ENCODE data around the gene INA.
"Not testable (repeated sequence)": the region's sequence is repeated elsewhere in the genome, so short reads cannot be mapped to it uniquely, and the experiment has no call there.

The INA gene

DNA sequence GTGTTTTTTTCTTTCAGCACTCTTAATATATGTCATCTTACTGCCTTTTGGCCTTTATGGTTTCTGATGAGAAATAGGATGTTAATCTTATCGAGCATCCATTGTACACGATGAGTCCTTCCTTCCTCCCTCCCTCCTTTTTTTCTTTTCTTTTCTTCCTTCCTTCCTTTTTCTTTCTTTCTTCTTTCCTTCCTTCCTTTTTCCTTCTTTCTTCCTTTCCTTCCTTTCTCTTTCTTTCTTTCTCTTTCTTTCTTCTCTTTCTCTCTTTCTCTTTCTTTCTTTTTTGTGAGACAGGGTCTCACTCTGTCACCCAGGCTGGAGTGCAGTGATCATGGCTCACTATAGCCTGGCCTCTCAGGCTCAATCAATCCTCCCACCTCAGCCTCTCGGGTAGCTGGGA lies 22.8 kb upstream of the INA start:
- H3K27me3 ChIP-seq (ENCODE audit: control insufficient read depth, insufficient read depth, low read length) = no peaks in the 10 kb centered on the region
- no peaks in the 10 kb centered on the region for H3K36me3 ChIP-seq (ENCODE audit: control insufficient read depth, insufficient read depth, low read length)

DNA sequence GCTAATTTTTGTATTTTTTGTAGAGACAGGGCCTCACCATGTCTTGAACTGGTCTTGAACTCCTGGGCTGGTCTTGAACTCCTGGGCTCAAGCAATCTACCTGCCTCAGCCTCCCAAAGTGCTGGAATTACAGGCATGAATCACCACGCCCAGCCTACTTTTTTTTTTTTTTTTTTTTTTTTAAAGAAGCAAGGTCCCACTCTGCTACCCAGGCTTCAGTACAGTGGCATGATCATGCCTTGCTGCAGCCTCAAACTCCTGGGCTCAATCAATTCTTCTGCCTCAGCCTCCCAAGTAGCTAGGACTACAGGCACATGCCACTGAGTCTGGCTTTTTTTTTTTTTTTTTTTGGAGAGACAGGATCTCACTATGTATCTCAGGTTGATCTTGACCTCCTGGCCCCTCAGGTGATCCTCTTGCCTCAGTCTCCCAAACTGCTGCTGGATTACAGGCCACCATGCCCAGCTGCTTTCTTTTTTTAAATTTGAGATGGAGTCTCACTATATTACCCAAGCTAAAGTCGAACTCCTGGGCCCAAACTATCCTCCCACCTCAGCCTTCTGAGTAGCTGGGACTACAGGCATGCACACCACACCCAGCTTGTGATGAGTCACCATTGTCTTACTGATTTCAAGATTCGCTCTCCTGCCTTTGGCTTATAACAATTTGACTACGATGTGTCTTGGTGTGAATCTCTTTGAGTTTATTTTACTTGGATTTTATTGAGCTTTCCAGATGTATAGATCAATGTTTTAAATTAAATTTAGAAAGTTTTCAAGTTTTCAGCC lies 22.2 kb upstream of the INA start:
- Histone ChIP-seq H3K36me3 (ENCODE audit: control insufficient read depth, insufficient read depth, low read length) (no peaks in the 10 kb centered on the region), H3K4me3 (ENCODE audit: low read length) (no peak overlapping the region), H3K9me3 (ENCODE audit: control insufficient read depth, low read length) (no peaks in the 10 kb centered on the region), H3K27me3 (ENCODE audit: control insufficient read depth, insufficient read depth, low read length) (no peaks in the 10 kb centered on the region), H3K9ac (ENCODE audit: low read length) (no peak overlapping the region), H3K4me1 (ENCODE audit: control insufficient read depth, insufficient read depth, low read length) (no peaks in the 10 kb centered on the region)

More for the DNA sequence above, 22.8 kb upstream of the INA start:
- no peaks in the 10 kb centered on the region for H3K9me3 ChIP-seq (ENCODE audit: control insufficient read depth, low read length)
- no peaks in the 10 kb centered on the region for H3K4me1 ChIP-seq (ENCODE audit: control insufficient read depth, insufficient read depth, low read length)
- H3K9ac ChIP-seq (ENCODE audit: low read length) = no peak overlapping the region
- no peak overlapping the region for H3K4me3 ChIP-seq (ENCODE audit: low read length)

DNA sequence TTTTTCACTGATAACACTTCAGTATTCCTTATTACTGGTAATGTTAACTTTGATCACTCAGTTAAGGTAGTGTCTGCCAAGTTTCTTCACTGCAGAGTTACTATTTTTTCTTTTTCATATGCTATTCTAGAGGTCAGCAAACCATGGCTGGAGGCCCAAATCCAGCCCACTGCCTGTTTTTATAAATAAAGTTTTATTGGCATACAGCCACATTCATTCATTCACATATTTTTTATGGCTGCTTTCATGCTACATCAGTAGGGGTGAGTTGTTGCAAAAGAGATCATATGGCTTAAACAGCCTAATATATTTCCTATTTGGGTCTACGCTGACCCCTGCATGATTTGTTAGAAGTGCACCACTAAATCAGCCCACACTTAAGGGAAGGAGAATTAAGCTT lies 20.3 kb upstream of the INA start:
- H3K9ac ChIP-seq (ENCODE audit: low read length) = no peak overlapping the region
- no peaks in the 10 kb centered on the region for H3K4me1 ChIP-seq (ENCODE audit: control insufficient read depth, insufficient read depth, low read length)
- H3K9me3 ChIP-seq (ENCODE audit: control insufficient read depth, low read length) = no peaks in the 10 kb centered on the region
- no peak overlapping the region for H3K4me3 ChIP-seq (ENCODE audit: low read length)
- no peaks in the 10 kb centered on the region for H3K36me3 ChIP-seq (ENCODE audit: control insufficient read depth, insufficient read depth, low read length)
- no peaks in the 10 kb centered on the region for H3K27me3 ChIP-seq (ENCODE audit: control insufficient read depth, insufficient read depth, low read length)

DNA sequence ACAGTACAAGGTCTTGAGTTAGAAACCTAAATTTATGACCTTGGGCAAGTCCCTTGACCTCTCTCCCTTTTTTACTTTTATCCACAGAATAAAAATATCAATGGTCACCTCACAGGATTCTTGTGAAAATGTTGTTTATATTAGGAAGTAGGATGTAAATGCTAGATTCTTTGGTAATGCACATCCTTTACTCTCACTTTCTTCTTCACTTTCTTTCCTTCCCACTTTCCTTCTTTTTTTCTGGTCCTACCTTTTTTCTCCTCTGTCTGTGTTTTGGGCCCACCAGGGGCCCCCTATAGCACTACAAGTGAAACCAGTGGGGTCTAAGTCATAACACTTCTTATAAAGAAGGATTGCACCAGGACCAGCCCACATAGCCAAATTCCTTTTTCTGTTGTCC lies 19.1 kb upstream of the INA start:
- H3K36me3 ChIP-seq (ENCODE audit: control insufficient read depth, insufficient read depth, low read length) = no peaks in the 10 kb centered on the region
- no peaks in the 10 kb centered on the region for H3K9me3 ChIP-seq (ENCODE audit: control insufficient read depth, low read length)
- H3K4me1 ChIP-seq (ENCODE audit: control insufficient read depth, insufficient read depth, low read length) = no peaks in the 10 kb centered on the region
- no peak overlapping the region for H3K9ac ChIP-seq (ENCODE audit: low read length)
- no peaks in the 10 kb centered on the region for H3K27me3 ChIP-seq (ENCODE audit: control insufficient read depth, insufficient read depth, low read length)
- no peak overlapping the region for H3K4me3 ChIP-seq (ENCODE audit: low read length)

DNA sequence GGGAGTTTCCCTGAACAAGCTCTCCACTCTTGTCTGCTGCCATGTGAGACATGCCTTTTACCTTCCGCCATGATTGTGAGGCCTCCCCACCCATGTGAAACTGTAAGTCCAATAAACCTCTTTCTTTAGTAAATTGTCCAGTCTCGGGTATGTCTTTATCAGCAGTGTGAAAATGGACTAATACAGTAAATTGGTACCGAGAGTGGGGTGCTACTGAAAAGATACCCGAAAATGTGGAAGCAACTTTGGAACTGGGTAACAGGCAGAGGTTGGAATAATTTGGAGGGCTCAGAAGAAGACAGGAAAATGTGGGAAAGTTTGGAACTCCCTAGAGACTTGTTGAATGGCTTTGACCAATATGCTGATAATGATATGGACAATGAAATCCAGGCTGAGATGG lies 18.0 kb upstream of the INA start:
- not testable (repeated sequence) for H3K9me3 ChIP-seq (ENCODE audit: control insufficient read depth, low read length); H3K4me1 ChIP-seq (ENCODE audit: control insufficient read depth, insufficient read depth, low read length); H3K27me3 ChIP-seq (ENCODE audit: control insufficient read depth, insufficient read depth, low read length); H3K36me3 ChIP-seq (ENCODE audit: control insufficient read depth, insufficient read depth, low read length); H3K9ac ChIP-seq (ENCODE audit: low read length); H3K4me3 ChIP-seq (ENCODE audit: low read length)

DNA sequence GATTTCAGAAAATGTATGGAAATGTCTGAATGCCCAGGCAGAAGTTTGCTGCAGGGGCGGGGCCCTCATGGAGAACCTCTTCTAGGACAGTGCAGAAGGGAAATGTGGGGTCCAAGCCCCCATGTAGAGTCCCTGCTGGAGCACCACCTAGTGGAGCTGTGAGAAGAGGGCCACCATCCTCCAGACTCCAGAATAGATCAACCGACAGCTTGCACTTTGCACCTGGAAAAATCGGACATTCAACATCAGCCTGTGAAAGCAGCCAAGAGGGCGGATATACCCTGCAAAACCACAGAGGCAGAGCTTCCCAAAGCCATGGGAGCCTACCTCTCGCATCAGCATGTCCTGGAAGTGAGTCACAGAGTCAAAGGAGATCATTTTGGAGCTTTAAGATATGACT lies 16.9 kb upstream of the INA start:
- Histone ChIP-seq H3K9ac (ENCODE audit: low read length) (no peak overlapping the region), H3K4me3 (ENCODE audit: low read length) (no peak overlapping the region), H3K4me1 (ENCODE audit: control insufficient read depth, insufficient read depth, low read length) (no peaks in the 10 kb centered on the region), H3K36me3 (ENCODE audit: control insufficient read depth, insufficient read depth, low read length) (no peaks in the 10 kb centered on the region), H3K27me3 (ENCODE audit: control insufficient read depth, insufficient read depth, low read length) (no peaks in the 10 kb centered on the region), H3K9me3 (ENCODE audit: control insufficient read depth, low read length) (no peaks in the 10 kb centered on the region)

DNA sequence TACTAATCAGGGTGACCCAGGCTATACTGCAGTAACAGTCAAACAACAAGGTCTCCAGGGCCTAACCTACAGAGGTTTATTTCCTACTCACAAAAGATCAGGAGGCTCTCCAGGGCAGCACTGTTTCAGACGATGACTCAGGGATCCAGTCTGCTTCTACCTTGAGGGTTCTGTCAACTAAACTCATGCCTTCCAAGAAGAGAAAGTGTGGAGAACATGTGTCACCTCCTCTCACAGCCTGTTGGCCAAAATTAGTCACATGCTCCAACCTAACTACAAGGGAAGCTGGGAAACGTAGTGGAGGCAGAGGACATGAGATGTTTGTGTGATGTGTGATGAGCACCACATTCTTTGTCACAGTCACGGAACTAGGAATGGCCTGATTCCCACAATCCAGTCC lies 14.7 kb upstream of the INA start:
- no peak overlapping the region for H3K9ac ChIP-seq (ENCODE audit: low read length)
- no peaks in the 10 kb centered on the region for H3K4me1 ChIP-seq (ENCODE audit: control insufficient read depth, insufficient read depth, low read length)
- peaks cover 4% of the 10 kb centered on the region for H3K27me3 ChIP-seq (ENCODE audit: control insufficient read depth, insufficient read depth, low read length)
- H3K36me3 ChIP-seq (ENCODE audit: control insufficient read depth, insufficient read depth, low read length) = no peaks in the 10 kb centered on the region
- no peaks in the 10 kb centered on the region for H3K9me3 ChIP-seq (ENCODE audit: control insufficient read depth, low read length)
- H3K4me3 ChIP-seq (ENCODE audit: low read length) = no peak overlapping the region

DNA sequence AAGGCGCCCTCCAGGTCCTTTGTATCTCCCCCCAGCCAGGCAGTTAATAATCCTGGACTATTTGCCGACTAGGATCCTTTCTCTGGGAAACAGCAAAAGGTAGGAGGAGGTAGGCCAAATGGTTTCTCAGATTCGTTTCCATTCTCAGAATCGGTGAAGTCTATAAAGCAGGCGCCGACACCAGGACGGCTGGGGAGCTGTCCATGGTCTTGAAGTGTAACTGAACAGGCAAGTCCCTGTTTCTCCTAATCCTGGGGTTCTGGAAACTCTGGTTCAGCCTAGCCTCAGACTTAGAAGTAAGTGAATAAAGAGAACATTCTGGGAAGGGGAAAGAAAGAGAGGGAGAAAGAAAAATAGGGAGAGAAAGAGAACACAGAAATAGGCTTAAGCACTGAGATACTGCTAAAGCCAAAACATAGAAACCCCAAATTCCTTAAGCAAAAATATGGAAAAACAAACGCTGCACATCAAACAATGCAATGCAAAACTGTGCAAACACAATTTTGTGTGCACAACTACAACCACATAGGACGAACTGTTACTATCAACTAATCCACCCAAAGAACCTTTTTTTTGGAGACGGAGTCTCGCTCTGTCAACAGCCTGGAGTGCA lies 11.1 kb upstream of the INA start:
- peaks cover 4% of the 10 kb centered on the region for H3K27me3 ChIP-seq (ENCODE audit: control insufficient read depth, insufficient read depth, low read length)

DNA sequence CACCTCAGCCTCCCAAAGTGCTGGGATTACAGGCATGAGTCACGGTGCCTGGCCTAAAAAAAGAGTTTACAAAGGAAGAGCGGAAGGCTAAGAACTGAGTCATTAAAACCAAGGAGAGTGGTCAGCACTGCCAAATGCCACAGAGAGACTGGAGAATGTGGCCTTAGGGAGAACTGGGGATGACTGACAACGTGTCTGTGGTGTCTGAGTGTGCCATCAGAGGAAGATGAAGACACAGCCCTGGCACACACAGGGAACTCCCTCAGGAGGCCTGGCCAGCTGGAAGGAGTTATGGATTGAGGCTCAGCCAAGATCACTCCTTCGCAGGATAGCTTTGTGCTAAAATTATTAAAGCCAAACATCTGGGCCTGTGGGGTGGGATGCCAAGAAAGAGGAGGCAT lies 3.9 kb upstream of the INA start:
- Histone ChIP-seq H3K9ac (ENCODE audit: low read length) (no peak overlapping the region), H3K9me3 (ENCODE audit: control insufficient read depth, low read length) (no peaks in the 10 kb centered on the region), H3K36me3 (ENCODE audit: control insufficient read depth, insufficient read depth, low read length) (no peaks in the 10 kb centered on the region), H3K27me3 (ENCODE audit: control insufficient read depth, insufficient read depth, low read length) (peaks cover 24% of the 10 kb centered on the region), H3K4me1 (ENCODE audit: control insufficient read depth, insufficient read depth, low read length) (peaks cover 8% of the 10 kb centered on the region), H3K4me3 (ENCODE audit: low read length) (no peak overlapping the region)

More for the DNA sequence above, 11.1 kb upstream of the INA start:
- no peak overlapping the region for H3K4me3 ChIP-seq (ENCODE audit: low read length)
- H3K9me3 ChIP-seq (ENCODE audit: control insufficient read depth, low read length) = no peaks in the 10 kb centered on the region
- H3K36me3 ChIP-seq (ENCODE audit: control insufficient read depth, insufficient read depth, low read length) = no peaks in the 10 kb centered on the region
- no peak overlapping the region for H3K9ac ChIP-seq (ENCODE audit: low read length)
- no peaks in the 10 kb centered on the region for H3K4me1 ChIP-seq (ENCODE audit: control insufficient read depth, insufficient read depth, low read length)

DNA sequence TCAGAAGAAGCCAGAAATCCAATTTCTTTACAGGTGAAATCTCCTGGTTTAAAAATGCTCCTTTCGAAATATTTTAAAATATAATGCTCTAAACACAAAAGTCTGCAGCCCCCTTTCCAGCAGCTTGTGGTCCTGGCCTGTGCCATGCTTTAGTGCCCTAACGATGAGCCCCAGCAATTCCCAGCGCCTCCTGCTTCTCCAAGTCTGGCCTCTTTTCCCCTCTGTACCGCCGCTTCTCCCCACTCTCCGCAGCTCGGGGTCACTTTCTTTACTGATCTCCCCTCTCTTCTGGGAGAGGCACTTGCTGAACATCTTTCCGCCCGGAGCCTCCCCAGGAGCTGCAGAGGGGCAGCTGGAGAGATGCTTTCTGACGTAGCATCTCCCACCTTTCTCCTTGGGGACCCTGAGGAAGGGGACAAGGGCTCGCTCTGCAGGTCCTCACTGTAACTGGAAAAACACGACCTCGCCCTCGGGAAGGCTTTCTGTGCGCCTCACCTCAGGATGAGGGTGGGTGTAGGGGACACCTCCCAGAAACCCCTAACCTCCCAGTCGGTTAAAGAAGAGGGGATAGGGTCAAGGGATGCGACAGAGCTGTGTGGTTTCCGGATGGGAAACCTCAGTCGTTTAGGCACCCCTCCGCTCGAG lies 565 bp upstream of the INA start:
- H3K4me3 ChIP-seq (ENCODE audit: low read length) = no peak overlapping the region
- peaks cover 41% of the 10 kb centered on the region for H3K27me3 ChIP-seq (ENCODE audit: control insufficient read depth, insufficient read depth, low read length)
- no peak overlapping the region for H3K9ac ChIP-seq (ENCODE audit: low read length)
- H3K4me1 ChIP-seq (ENCODE audit: control insufficient read depth, insufficient read depth, low read length) = peaks cover 8% of the 10 kb centered on the region
- H3K9me3 ChIP-seq (ENCODE audit: control insufficient read depth, low read length) = no peaks in the 10 kb centered on the region
- H3K36me3 ChIP-seq (ENCODE audit: control insufficient read depth, insufficient read depth, low read length) = no peaks in the 10 kb centered on the region

DNA sequence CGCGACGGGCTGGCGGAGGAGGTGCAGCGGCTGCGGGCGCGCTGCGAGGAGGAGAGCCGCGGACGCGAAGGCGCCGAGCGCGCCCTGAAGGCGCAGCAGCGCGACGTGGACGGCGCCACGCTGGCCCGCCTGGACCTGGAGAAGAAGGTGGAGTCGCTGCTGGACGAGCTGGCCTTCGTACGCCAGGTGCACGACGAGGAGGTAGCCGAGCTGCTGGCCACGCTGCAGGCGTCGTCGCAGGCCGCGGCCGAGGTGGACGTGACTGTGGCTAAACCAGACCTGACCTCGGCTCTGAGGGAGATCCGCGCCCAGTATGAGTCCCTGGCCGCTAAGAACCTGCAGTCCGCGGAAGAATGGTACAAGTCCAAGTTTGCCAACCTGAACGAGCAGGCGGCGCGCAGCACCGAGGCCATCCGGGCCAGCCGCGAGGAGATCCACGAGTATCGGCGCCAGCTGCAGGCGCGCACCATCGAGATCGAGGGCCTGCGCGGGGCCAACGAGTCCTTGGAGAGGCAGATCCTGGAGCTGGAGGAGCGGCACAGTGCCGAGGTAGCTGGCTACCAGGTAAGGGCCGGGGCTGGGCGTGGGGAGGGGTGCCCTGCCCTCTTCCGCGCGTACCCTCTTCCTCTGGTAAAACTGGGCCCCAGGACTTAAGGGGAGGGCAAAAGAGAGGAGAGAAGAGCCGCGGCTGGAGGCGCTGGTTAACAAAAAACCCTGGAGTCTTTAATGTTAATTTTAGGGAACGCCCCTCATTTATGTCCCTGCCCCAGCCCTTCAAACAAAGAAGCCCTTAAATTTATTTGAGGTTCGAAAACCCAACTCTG lies 987 bp downstream of the INA start:
- peaks cover 49% of the 10 kb centered on the region for H3K27me3 ChIP-seq (ENCODE audit: control insufficient read depth, insufficient read depth, low read length)
- H3K9me3 ChIP-seq (ENCODE audit: control insufficient read depth, low read length) = no peaks in the 10 kb centered on the region

DNA sequence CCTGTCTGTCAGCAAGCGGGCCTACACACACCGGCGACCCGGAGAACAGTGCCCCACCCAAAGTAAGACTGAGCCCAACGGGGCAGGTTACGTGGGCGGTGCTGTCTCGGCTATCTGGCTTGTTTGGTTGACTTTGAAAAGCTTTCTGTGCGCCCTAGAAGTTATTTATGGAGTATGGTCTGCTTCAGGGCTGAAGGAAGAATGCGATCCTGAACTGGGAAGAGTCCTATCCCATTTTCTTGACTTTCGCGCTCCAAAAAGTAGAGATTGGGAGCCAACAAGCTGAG lies 1.5 kb downstream of the INA start:
- Histone ChIP-seq H3K4me3 (ENCODE audit: low read length) (no peak overlapping the region), H3K9ac (ENCODE audit: low read length) (no peak overlapping the region)

More for the DNA sequence above, 987 bp downstream of the INA start:
- no peak overlapping the region for H3K4me3 ChIP-seq (ENCODE audit: low read length)
- H3K9ac ChIP-seq (ENCODE audit: low read length) = no peak overlapping the region
- H3K36me3 ChIP-seq (ENCODE audit: control insufficient read depth, insufficient read depth, low read length) = no peaks in the 10 kb centered on the region
- peaks cover 8% of the 10 kb centered on the region for H3K4me1 ChIP-seq (ENCODE audit: control insufficient read depth, insufficient read depth, low read length)

More for the DNA sequence above, 1.5 kb downstream of the INA start:
- peaks cover 8% of the 10 kb centered on the region for H3K4me1 ChIP-seq (ENCODE audit: control insufficient read depth, insufficient read depth, low read length)
- H3K9me3 ChIP-seq (ENCODE audit: control insufficient read depth, low read length) = no peaks in the 10 kb centered on the region
- no peaks in the 10 kb centered on the region for H3K36me3 ChIP-seq (ENCODE audit: control insufficient read depth, insufficient read depth, low read length)
- H3K27me3 ChIP-seq (ENCODE audit: control insufficient read depth, insufficient read depth, low read length) = peaks cover 49% of the 10 kb centered on the region
